Memory B cell (primary cell): ENCODE data around the gene LSM3.

Source experiments
- ATAC-seq: fragments of 150-1000 bp; cut with Tn5 transposase; 2 replicates; pipeline ENCODE4 v1.10.0; 2021; ENCODE audit warnings: low read depth, mild to moderate bottlenecking, moderate library complexity
- DNase-seq, 2 donors: peaks; one replicate each; pipeline ENCODE4 v3.0.0; 2022; ENCODE audit warnings: low spot score in 2 of 2
- H3K27ac Mint-ChIP-seq: one replicate; pipeline ENCODE4 v1.8.0; 2022; ENCODE audit warnings: mild to moderate bottlenecking, moderate library complexity, mixed read lengths
- H3K27me3 Mint-ChIP-seq: one replicate; pipeline ENCODE4 v1.8.0; 2022; ENCODE audit warnings: mixed read lengths
- H3K36me3 Mint-ChIP-seq: one replicate; pipeline ENCODE4 v1.8.0; 2022; ENCODE audit warnings: mild to moderate bottlenecking, mixed read lengths
- H3K4me1 Mint-ChIP-seq: one replicate; pipeline ENCODE4 v1.8.0; 2022; ENCODE audit warnings: mixed read lengths
- H3K4me3 Mint-ChIP-seq: one replicate; pipeline ENCODE4 v1.8.0; 2022; ENCODE audit warnings: mild to moderate bottlenecking, moderate library complexity, mixed read lengths
- H3K9me3 Mint-ChIP-seq: one replicate; pipeline ENCODE4 v1.8.0; 2022; ENCODE audit warnings: mixed read lengths

The LSM3 gene

DNA sequence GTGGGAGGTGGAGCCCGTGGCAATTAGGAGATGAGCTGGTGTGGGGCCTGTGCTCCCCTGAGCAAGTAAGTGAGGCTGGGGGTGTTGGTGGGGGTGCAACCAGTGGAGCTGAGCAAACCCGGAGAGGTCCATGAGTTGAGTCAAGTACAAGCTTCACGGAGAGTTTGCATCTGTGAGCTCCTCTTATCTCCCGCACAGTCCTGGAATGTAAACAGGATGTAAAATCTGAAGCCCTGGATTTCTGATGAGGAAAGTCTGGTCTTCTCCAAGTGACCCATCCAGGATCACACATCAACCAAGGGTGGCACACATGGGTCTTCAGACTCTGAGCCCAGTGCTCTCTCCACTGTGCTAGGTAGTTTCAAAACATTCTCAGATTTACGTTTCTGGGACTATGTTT, 67.8 kb downstream of the LSM3 start:
- Mint-ChIP-seq H3K4me1 (no peaks in the 10 kb centered on the region), H3K27me3 (peaks cover 9% of the 10 kb centered on the region), H3K9me3 (no peaks in the 10 kb centered on the region), H3K36me3 (no peaks in the 10 kb centered on the region), H3K27ac (no peak overlapping the region), H3K4me3 (no peak overlapping the region)
- ATAC-seq (no peak), DNase-seq (no peak)

GRCh38 chr3:14248477-14248848, 69.8 kb downstream of the LSM3 start:
- Mint-ChIP-seq H3K4me3 (no peak overlapping the region), H3K4me1 (no peaks in the 10 kb centered on the region), H3K9me3 (no peaks in the 10 kb centered on the region), H3K27ac (no peak overlapping the region), H3K36me3 (no peaks in the 10 kb centered on the region), H3K27me3 (peaks cover 9% of the 10 kb centered on the region)
- DNase-seq = no peak
- no peak for ATAC-seq

- Mint-ChIP-seq H3K27me3 (peaks cover 9% of the 10 kb centered on the region), H3K4me3 (no peak overlapping the region), H3K36me3 (no peaks in the 10 kb centered on the region), H3K9me3 (no peaks in the 10 kb centered on the region), H3K4me1 (no peaks in the 10 kb centered on the region), H3K27ac (no peak overlapping the region)
- DNase-seq (no peak), ATAC-seq (no peak)
These were observed 70.4 kb downstream of the LSM3 start for GRCh38 chr3:14248849-14249523.
